ENCODE measurements around the gene PYCR2.
"Not testable (repeated sequence)": the region's sequence is repeated elsewhere in the genome, so short reads cannot be mapped to it uniquely, and the experiment has no call there.

Gene PYCR2

GRCh38 chr1:225923692-225924555 lies at the start of gene PYCR2:
PYCR2 (minus strand) TSS chr1:225924250; CDS start chr1:225924110, 140 bp downstream.
- DNase-seq = peak; percentile 96

- no peak for DNase-seq
Measured at GRCh38 chr1:225973158-225973557, 49.1 kb upstream of the PYCR2 start.

GRCh38 chr1:225972344-225973152 lies 48.5 kb upstream of the PYCR2 start:
- no peak for DNase-seq

GRCh38 chr1:225970592-225971157 lies 46.6 kb upstream of the PYCR2 start:
- DNase-seq = not testable (repeated sequence)

GRCh38 chr1:225969751-225970150 lies 45.7 kb upstream of the PYCR2 start:
- DNase-seq = not testable (repeated sequence)

- no peak for DNase-seq
Measured at GRCh38 chr1:225965231-225965630, 41.2 kb upstream of the PYCR2 start.

GRCh38 chr1:225963735-225964530 lies 39.9 kb upstream of the PYCR2 start:
- no peak for DNase-seq

- no peak for DNase-seq
Measured at GRCh38 chr1:225962440-225962975, 38.5 kb upstream of the PYCR2 start.

- no peak for DNase-seq
Measured at GRCh38 chr1:225961659-225962439, 37.8 kb upstream of the PYCR2 start.

- no peak for DNase-seq
Measured at GRCh38 chr1:225958041-225958440, 34.0 kb upstream of the PYCR2 start.

- no peak for DNase-seq
Measured at GRCh38 chr1:225954753-225955152, 30.7 kb upstream of the PYCR2 start.

- DNase-seq = no peak
Measured at GRCh38 chr1:225953315-225953714, 29.3 kb upstream of the PYCR2 start.

- DNase-seq = no peak
Measured at GRCh38 chr1:225950905-225951497, 27.0 kb upstream of the PYCR2 start.

- DNase-seq = no peak
Measured at GRCh38 chr1:225949041-225949440, 25.0 kb upstream of the PYCR2 start.

GRCh38 chr1:225946803-225947202 lies 22.8 kb upstream of the PYCR2 start:
- no peak for DNase-seq

GRCh38 chr1:225946082-225946620 lies 22.1 kb upstream of the PYCR2 start:
- no peak for DNase-seq

GRCh38 chr1:225945564-225945963 lies 21.5 kb upstream of the PYCR2 start:
- no peak for DNase-seq

GRCh38 chr1:225944951-225945350 lies 20.9 kb upstream of the PYCR2 start:
- DNase-seq = no peak

- DNase-seq = no peak
Measured at GRCh38 chr1:225944387-225944786, 20.3 kb upstream of the PYCR2 start.

GRCh38 chr1:225943582-225943981 lies 19.5 kb upstream of the PYCR2 start:
- DNase-seq = no peak

- no peak for DNase-seq
Measured at GRCh38 chr1:225942574-225942973, 18.5 kb upstream of the PYCR2 start.

Data from fibroblast of skin of right quadriceps (primary cell).